Activated CD4-positive, alpha-beta T cell treated with anti-CD3 and anti-CD28 coated beads, Interleukin-2, amount 50 U/mL, for 1 hour (primary cell): ENCODE measurements around the gene KIR3DL3.
"Not testable (repeated sequence)": the region's sequence is repeated elsewhere in the genome, so short reads cannot be mapped to it uniquely, and the experiment has no call there.

ENCODE experiments used
- DNase-seq: peaks from one replicate; pipeline ENCODE4 v3.0.0-alpha.2; 2020

KIR3DL3 gene

GRCh38 chr19:54738306-54738705 is 14.1 kb downstream of the KIR3DL3 start, which contains the start of gene KIR2DL3:
Gene KIR2DL3 (plus strand): TSS chr19:54738513. CDS start chr19:54738546, 33 bp downstream.
- DNase-seq = not testable (repeated sequence)

GRCh38 chr19:54738715-54739114 is 14.5 kb downstream of the KIR3DL3 start:
- no peak for DNase-seq

- DNase-seq = no peak
These were observed 15.6 kb downstream of the KIR3DL3 start for GRCh38 chr19:54739587-54740497.

- DNase-seq = not testable (repeated sequence)
These were observed 17.7 kb downstream of the KIR3DL3 start for GRCh38 chr19:54741950-54742349.

- not testable (repeated sequence) for DNase-seq
These were observed 19.8 kb downstream of the KIR3DL3 start for GRCh38 chr19:54744080-54744479.

GRCh38 chr19:54747614-54748322 is 23.5 kb downstream of the KIR3DL3 start:
- not testable (repeated sequence) for DNase-seq

GRCh38 chr19:54750276-54750675 is 26.0 kb downstream of the KIR3DL3 start:
- DNase-seq = not testable (repeated sequence)

GRCh38 chr19:54756204-54757110 is 32.2 kb downstream of the KIR3DL3 start:
- not testable (repeated sequence) for DNase-seq

- DNase-seq = not testable (repeated sequence)
These were observed 34.3 kb downstream of the KIR3DL3 start for GRCh38 chr19:54758577-54758976.

- DNase-seq = not testable (repeated sequence)
These were observed 40.0 kb downstream of the KIR3DL3 start for GRCh38 chr19:54764219-54764618.

GRCh38 chr19:54766464-54766863 is 42.2 kb downstream of the KIR3DL3 start:
- DNase-seq = not testable (repeated sequence)

GRCh38 chr19:54769646-54770045 is 45.4 kb downstream of the KIR3DL3 start, which contains the start of gene KIR2DL1:
Gene KIR2DL1 (plus strand): TSS chr19:54769793. CDS start chr19:54769851, 58 bp downstream.
- DNase-seq = not testable (repeated sequence)

GRCh38 chr19:54770511-54770910 is 46.3 kb downstream of the KIR3DL3 start:
- DNase-seq = not testable (repeated sequence)

GRCh38 chr19:54771018-54771960 is 47.0 kb downstream of the KIR3DL3 start:
- not testable (repeated sequence) for DNase-seq

- not testable (repeated sequence) for DNase-seq
These were observed 48.4 kb downstream of the KIR3DL3 start for GRCh38 chr19:54772666-54773065.

GRCh38 chr19:54775095-54775815 is 51.0 kb downstream of the KIR3DL3 start:
- not testable (repeated sequence) for DNase-seq

GRCh38 chr19:54775830-54776229 is 51.6 kb downstream of the KIR3DL3 start:
- not testable (repeated sequence) for DNase-seq

GRCh38 chr19:54777851-54778250 is 53.6 kb downstream of the KIR3DL3 start:
- not testable (repeated sequence) for DNase-seq

GRCh38 chr19:54778896-54779295 is 54.7 kb downstream of the KIR3DL3 start:
- DNase-seq = not testable (repeated sequence)

GRCh38 chr19:54782916-54783315 is 58.7 kb downstream of the KIR3DL3 start:
- not testable (repeated sequence) for DNase-seq
